IgD-negative memory B cell (primary cell): ENCODE results near the gene SBNO2. TPM values are rescaled to one million over a fixed set of nuclear protein-coding genes. Genes with fewer than 3 reads are reported as not detected.

ENCODE experiments used
- H3K27ac Mint-ChIP-seq, 3 donors: one replicate each; pipeline ENCODE4 v1.8.0; 2020 to 2022; ENCODE audit warnings: mild to moderate bottlenecking in 3 of 3, mixed read lengths in 3 of 3, moderate library complexity in 1 of 3
- H3K27me3 Mint-ChIP-seq: one replicate; pipeline ENCODE4 v1.8.0; 2021; ENCODE audit warnings: mixed read lengths
- H3K36me3 Mint-ChIP-seq: one replicate; pipeline ENCODE4 v1.8.0; 2020; ENCODE audit warnings: mild to moderate bottlenecking, mixed read lengths
- H3K4me1 Mint-ChIP-seq, 3 donors: one replicate each; pipeline ENCODE4 v1.8.0; 2020 to 2022; ENCODE audit warnings: mixed read lengths in 3 of 3, mild to moderate bottlenecking in 1 of 3
- H3K4me3 Mint-ChIP-seq, 4 donors: one replicate each; pipeline ENCODE4 v1.8.0; 2020 to 2022; ENCODE audit warnings: mild to moderate bottlenecking in 4 of 4, mixed read lengths in 4 of 4, moderate library complexity in 3 of 4
- H3K9me3 Mint-ChIP-seq, 3 donors: one replicate each; pipeline ENCODE4 v1.8.0; 2020 to 2021; ENCODE audit warnings: mixed read lengths in 3 of 3, mild to moderate bottlenecking in 1 of 3
- polyA plus RNA-seq: library from polyadenylated mRNA; unstranded; fragments of 300-500 nt; fragmentation: Illumina TruSeq; gene quantifications from one replicate; pipeline ENCODE4 v1.2.3, GENCODE V29; 2021

SBNO2 gene
- polyA plus RNA-seq, 1 donor from 2014 or later, result 2.1 TPM

DNA sequence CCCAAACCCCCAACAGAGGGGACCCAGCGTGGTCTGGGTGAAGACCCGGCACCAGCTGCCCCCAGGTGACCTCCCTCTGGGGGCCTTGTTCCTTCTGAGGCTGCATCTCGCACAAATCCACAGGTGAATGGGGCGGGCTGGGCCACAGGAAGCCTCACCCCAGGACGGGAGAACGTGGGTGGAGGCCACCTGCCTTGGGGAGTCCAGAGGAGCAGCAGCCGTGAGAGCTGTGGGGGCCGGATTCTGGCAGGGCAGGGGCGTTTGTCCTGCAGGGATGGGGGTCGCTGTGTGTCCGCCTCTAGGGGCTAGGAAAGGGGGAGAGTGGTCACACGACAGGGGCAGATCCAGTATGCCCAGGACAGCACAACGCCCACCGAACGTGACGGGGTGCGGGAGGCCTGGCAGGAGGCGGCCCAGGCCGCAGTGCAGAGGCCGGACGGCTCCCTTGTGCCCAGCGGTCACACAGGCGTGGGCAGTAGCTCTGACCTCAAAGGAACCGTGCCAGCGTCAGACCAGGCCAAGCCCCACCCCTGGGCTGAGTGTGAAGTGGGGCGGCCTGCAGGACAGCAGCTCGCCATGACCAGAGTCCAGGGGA lies 85.6 kb downstream of the SBNO2 start:
- Mint-ChIP-seq H3K27ac (peak overlapping the region; percentile 22 to 96 (median 93)), H3K27me3 (no peaks in the 10 kb centered on the region), H3K4me1 (peaks cover 18 to 21% (median 20%) of the 10 kb centered on the region in 3 donors), H3K9me3 (no peaks in the 10 kb centered on the region), H3K4me3 (peak overlapping the region in 1 of 4 donors; percentile 84), H3K36me3 (no peaks in the 10 kb centered on the region)

DNA sequence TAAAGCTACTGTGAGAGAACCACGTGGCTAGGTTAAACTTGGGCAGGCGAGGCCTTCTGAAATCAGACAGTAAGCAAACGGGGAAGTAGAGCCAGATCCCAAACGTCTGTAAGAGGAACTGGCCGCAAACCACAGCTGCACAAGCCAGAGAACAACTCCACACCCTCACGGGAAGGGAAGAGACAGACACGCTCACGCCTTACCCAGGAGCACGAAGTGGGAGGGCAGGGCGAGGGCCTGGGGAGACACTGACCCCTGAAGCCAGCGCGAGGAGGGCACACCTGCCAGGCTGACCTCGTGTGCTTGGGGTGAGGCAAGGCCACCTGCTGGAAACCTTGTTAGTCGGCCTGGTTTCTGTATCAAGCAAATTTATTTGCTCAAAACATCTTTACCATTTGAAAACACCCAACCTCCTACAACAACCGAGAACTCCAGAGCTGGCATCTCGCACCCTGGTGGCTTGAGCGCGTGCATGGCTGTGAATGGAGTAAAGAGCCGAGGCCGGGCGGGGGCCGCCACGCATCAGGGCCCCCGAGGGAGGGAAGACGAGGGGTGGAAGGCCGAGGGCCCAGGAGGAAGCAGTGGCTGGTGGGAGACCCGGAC lies 86.2 kb downstream of the SBNO2 start:
- no peaks in the 10 kb centered on the region for H3K27me3 Mint-ChIP-seq
- peak overlapping the region; percentile 72 to 84 (median 77) for H3K4me3 Mint-ChIP-seq
- H3K27ac Mint-ChIP-seq, result peak overlapping the region; percentile 89 to 96 (median 93)
- no peaks in the 10 kb centered on the region for H3K9me3 Mint-ChIP-seq
- peaks cover 18 to 20% (median 19%) of the 10 kb centered on the region in 3 donors for H3K4me1 Mint-ChIP-seq
- H3K36me3 Mint-ChIP-seq, result no peaks in the 10 kb centered on the region

DNA sequence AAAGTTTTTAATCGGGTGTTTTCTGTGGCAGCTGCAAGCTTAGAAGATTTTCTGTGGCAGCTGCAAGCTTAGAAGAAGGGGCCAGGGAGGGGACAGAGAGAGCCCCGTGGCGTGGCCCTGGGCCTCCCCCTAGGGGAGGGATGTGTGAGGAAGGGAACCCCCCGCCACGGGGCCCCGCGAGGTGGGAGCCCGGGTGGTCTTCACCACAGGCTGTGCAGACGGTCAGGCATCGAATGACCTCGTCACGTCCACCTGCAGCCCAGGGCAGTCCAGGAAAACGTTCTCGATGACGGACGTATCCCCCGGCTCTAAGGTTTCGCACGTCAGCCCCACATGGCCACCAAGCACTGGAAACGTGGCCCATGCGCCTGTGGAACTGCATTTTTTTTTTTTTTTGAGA lies 87.5 kb downstream of the SBNO2 start:
- Mint-ChIP-seq H3K4me1 (peaks cover 18 to 23% (median 19%) of the 10 kb centered on the region in 3 donors), H3K9me3 (no peaks in the 10 kb centered on the region), H3K27ac (peak overlapping the region in 1 of 3 donors; percentile 93), H3K4me3 (peak overlapping the region in 1 of 4 donors; percentile 12), H3K27me3 (no peaks in the 10 kb centered on the region), H3K36me3 (no peaks in the 10 kb centered on the region)

DNA sequence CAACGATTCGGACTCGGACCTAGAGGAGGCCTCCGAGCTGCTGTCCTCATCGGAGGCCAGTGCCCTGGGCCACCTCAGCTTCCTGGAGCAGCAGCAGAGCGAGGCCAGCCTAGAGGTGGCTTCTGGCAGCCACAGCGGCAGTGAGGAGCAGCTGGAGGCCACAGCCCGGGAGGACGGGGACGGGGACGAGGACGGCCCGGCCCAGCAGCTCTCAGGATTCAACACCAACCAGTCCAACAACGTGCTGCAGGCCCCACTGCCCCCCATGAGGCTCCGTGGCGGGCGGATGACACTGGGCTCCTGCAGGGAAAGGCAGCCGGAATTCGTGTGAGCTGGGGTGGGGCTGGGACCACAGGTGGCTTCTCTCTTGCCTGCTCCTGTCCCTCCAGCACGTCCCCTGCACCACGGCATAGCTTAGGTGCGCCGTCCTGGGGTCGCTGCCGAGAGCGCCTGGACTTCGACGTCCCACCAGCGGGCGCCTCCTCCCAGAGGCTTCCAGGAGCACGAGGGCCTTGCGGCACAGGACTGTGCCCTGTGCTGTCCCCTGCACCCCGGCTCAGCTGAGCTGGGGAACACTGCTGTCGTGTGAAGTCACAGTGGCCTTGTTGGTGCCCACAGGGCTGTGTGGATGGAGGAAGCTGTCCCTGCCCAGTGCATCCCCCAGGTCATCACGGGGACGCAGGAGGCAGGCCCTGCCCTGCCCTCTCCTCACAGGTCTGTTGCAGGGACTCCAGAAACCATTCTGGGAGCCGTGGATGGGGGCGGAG lies 88.2 kb downstream of the SBNO2 start:
- peaks cover 18 to 27% (median 19%) of the 10 kb centered on the region in 3 donors for H3K4me1 Mint-ChIP-seq
- H3K9me3 Mint-ChIP-seq, result no peaks in the 10 kb centered on the region
- H3K27ac Mint-ChIP-seq, result peak overlapping the region; percentile 35 to 97 (median 53)
- H3K4me3 Mint-ChIP-seq, result peak overlapping the region in 2 of 4 donors; percentile 32 to 81
- no peaks in the 10 kb centered on the region for H3K27me3 Mint-ChIP-seq
- no peaks in the 10 kb centered on the region for H3K36me3 Mint-ChIP-seq

DNA sequence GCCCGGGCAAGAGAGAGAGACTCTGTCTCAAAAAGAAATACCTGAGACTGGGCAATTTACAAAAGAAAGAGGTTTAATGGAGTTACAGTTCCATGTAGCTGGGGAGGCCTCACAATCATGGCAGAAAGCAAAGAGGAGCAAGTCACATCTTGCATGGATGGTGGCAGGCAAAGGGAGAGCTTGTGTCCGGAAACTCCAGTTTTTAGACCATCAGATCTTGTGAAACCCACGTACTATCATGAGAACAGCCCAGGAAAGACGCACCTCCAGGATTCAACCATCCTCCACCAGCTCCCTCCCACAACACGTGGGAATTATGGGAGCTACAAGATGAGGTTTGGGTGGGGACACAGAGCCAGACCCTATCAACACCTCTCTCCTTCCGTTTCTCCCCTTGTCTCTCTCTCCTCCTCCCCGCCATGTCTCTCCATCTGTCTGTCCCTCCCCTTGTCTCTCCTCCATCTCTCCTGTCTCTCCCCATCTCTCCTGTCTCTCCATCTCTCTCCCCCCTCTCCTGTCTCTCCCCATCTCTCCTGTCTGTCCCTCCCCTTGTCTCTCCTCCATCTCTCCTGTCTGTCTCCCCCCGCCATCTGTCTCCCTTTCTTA lies 88.9 kb downstream of the SBNO2 start:
- Mint-ChIP-seq H3K9me3 (no peaks in the 10 kb centered on the region), H3K36me3 (no peaks in the 10 kb centered on the region), H3K27me3 (no peaks in the 10 kb centered on the region), H3K4me1 (peaks cover 18 to 28% (median 19%) of the 10 kb centered on the region in 3 donors), H3K27ac (peak overlapping the region in 2 of 3 donors; percentile 86 to 97), H3K4me3 (peak overlapping the region in 3 of 4 donors; percentile 43 to 81 (median 73))

DNA sequence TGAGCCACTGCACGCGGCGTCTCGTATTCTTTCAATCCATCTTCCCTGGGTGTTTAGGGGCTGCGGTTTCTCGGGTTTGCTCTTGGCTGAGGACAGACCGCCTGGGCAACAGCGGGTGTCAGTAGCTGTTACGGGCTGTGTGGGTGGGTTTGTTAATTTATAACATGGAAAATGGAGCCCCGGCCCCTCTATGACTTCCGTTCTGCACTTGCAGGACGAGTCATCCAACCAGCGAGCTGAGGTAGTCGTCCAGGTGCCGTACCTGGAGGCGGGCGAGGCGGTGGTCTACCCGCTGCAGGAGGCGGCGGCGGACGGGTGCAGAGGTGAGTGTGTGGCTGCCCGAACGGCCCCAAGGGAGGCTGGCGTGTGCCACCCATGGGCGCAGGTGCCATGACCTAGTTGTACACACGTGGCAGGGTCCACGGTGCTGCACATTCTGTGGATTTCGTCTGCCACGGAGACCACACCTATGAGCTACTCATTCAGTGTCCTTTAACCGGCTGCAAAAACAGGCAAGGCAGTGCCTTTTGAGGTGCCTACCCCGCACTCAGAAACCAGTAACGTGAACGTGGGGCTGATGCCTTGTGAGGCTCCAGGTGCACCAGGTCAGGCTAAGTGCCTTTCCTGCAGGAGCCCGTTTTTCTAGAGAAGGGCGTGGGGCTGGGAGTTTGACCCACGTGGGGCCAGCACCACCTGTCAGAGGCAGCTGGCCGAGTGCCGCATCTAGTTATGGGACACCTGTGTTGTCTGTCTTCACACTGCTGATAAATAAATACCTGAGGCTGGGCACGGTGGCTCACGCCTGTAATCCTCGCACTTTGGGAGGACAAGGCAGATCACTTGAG lies 89.8 kb downstream of the SBNO2 start:
- Mint-ChIP-seq H3K27ac (peak overlapping the region; percentile 31 to 97 (median 86)), H3K4me1 (peaks cover 18 to 28% (median 19%) of the 10 kb centered on the region in 3 donors), H3K4me3 (peak overlapping the region in 2 of 4 donors; percentile 77 to 81), H3K9me3 (no peaks in the 10 kb centered on the region), H3K36me3 (no peaks in the 10 kb centered on the region), H3K27me3 (no peaks in the 10 kb centered on the region)

DNA sequence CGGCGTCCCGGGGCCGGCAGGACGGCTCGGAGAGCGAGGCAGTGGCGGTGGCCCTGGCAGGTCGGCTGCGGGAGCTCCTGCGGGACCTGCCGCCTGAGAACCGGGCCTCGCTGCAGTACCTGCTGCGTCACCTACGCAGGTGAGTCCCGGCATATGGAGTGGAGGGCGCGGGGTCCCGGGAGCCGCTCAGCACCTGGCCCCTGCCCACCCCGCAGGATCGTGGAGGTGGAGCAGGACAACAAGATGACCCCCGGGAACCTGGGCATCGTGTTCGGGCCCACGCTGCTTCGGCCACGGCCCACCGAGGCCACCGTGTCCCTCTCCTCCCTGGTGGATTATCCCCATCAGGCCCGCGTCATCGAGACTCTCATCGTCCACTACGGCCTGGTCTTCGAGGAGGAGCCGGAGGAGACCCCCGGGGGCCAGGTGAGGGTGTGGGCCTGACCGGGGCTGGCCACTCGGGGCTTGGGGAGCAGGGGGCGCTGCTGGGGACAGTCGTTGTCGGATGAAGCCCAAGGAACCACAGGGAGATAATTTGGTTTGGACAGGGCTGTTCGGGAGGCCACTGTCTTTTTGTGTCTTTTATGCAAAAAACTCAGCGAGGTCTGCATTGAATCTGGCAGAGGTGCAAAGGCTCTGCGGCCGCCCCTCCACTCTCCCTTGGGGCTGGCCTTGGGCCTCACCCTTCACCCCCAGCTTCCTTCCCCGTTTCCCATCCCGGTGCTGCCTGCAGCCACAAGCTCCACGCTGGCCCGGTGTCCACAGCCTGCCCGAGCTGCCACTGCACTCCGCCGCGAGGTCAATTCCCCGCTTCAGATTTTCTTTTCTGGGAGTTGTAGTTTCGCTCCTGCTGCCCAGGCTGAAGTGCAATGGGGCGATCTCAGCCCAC lies 90.9 kb downstream of the SBNO2 start:
- H3K27ac Mint-ChIP-seq, result peak overlapping the region; percentile 31 to 97 (median 86)
- H3K27me3 Mint-ChIP-seq, result no peaks in the 10 kb centered on the region
- H3K4me1 Mint-ChIP-seq, result peaks cover 14 to 26% (median 18%) of the 10 kb centered on the region in 3 donors
- H3K9me3 Mint-ChIP-seq, result no peaks in the 10 kb centered on the region
- H3K4me3 Mint-ChIP-seq, result peak overlapping the region in 3 of 4 donors; percentile 21 to 81 (median 77)
- H3K36me3 Mint-ChIP-seq, result no peaks in the 10 kb centered on the region

DNA sequence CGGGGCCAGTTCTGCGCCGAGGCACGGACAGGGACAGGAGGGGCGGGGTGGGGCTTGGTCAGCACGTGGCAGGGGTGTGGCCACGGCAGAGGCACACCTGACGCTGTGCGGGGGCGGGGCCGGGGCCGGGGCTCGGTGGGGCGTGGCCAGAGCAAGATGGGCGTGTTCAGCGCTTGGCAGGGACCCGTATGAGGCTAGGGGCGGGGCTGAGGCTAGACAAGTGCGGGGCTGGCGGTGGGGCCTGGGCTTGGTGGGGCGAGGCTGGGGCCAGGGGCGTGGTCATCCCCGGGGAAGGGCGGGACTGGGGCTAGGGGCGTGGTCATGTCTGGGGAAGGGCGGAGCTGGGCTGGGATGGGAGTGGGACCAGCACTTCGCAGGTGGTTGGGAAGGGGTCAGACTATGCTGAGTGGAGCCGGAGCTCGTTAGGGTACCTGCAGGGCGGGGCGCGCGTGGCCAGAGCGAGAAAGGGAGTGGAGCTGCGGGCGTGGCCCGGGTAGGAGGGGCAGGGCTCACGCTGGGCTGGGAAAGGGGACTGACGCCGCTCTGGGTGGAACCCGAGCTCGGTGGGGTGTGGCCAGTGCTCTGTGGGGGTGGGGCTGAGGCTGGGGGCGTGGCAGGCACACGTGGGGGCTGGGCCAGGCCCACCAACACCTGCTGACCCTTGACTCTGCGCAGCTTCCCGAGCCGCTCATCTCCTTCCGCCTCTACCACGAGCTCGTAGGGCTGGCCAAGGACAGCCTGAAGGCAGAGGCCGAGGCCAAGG lies 91.7 kb downstream of the SBNO2 start:
- Mint-ChIP-seq H3K4me3 (peak overlapping the region in 3 of 4 donors; percentile 41 to 77 (median 54)), H3K4me1 (peaks cover 8 to 19% (median 11%) of the 10 kb centered on the region in 3 donors), H3K27me3 (no peaks in the 10 kb centered on the region), H3K36me3 (no peaks in the 10 kb centered on the region), H3K9me3 (no peaks in the 10 kb centered on the region), H3K27ac (peak overlapping the region; percentile 67 to 94 (median 81))

DNA sequence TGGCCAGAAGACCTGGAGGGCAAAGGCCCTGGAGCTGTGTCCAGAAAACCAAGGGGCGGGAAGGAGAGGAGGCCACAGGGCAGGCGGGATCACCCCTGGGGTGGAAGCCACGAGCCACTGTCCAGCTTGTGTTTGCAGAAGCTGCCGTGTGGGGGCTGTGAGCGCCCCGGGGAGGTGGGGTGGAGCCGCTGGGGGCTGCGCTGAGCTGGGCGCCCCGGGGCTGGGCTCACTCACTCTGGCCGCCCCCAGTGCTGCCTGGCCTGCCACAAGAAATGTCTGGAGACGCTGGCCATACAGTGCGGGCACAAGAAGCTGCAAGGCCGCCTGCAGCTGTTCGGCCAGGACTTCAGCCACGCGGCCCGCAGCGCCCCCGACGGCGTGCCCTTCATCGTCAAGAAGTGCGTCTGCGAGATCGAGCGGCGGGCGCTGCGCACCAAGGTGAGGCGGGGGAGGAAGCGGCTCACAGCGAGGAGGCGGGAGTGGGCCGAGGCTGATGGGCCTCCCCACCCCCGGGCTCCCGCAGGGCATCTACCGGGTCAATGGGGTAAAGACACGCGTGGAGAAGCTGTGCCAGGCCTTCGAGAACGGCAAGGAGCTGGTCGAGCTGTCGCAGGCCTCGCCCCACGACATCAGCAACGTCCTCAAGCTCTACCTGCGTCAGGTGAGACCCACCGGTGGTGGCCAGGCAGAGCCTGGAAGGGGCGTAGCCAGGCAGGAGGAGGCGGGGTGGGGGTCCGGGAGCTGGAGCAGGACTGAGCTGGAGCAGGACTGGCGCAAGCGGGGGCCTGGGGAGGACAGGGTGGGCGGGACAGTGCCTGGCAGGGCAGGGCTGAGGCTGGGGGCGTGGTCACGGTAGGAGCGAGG lies 92.5 kb downstream of the SBNO2 start:
- H3K9me3 Mint-ChIP-seq, result no peaks in the 10 kb centered on the region
- H3K27ac Mint-ChIP-seq, result peak overlapping the region; percentile 67 to 94 (median 81)
- H3K4me3 Mint-ChIP-seq, result peak overlapping the region in 3 of 4 donors; percentile 41 to 77 (median 54)
- peaks cover 12 to 25% (median 18%) of the 10 kb centered on the region in 3 donors for H3K4me1 Mint-ChIP-seq
- H3K27me3 Mint-ChIP-seq, result no peaks in the 10 kb centered on the region
- H3K36me3 Mint-ChIP-seq, result peaks cover 4% of the 10 kb centered on the region

DNA sequence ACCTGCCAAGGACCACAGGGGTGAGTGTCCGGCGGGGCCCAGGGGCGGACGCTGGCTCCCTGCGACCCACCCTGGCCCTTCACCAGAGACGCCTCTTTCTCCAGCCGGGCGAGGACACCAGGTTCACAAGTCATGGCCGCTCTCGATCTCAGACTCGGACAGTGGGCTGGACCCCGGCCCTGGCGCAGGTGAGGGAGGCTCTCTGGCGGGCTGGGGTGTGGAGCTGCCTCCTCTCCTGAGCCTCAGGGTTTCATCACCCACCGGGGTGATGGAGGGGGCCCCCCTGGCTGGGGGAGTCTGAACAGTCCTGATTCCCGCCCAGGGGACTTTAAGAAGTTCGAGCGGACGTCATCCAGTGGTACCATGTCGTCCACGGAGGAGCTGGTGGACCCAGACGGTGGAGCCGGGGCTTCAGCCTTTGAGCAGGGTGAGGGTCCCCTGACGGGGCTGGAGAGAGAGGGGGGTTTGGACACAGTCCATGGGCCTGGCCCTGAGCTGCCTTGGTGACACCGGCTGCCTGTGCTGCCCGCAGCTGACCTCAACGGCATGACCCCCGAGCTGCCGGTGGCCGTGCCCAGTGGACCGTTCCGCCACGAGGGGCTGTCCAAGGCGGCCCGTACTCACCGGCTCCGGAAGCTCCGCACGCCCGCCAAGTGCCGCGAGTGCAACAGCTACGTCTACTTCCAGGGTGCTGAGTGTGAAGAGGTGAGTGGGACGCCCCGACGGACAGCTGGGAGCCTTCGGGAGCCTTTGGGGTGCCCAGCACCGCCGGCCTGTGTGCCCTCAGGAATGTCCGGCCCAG lies 93.5 kb downstream of the SBNO2 start:
- Mint-ChIP-seq H3K9me3 (no peaks in the 10 kb centered on the region), H3K4me1 (peaks cover 20 to 31% (median 24%) of the 10 kb centered on the region in 3 donors), H3K27me3 (no peaks in the 10 kb centered on the region), H3K36me3 (peaks cover 4% of the 10 kb centered on the region), H3K4me3 (no peak overlapping the region), H3K27ac (peak overlapping the region in 1 of 3 donors; percentile 94)

DNA sequence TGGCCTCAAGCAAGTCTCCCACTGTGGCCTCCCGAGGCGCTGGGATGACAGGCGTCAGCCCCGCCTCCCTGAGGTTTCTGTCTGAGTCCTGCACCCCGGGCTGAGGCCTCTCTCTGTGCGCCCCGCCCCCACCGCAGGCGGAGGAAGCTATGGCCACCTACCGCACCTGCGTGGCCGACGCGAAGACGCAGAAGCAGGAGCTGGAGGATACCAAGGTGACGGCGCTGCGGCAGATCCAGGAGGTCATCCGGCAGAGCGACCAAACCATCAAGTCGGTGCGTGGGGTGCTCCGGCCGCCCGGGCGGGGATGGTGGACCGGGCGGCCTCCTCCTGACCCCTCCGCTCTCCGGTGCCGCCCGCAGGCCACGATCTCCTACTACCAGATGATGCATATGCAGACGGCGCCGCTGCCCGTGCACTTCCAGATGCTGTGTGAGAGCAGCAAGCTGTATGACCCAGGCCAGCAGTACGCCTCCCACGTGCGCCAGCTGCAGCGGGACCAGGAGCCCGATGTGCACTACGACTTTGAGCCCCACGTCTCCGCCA lies 94.4 kb downstream of the SBNO2 start:
- Mint-ChIP-seq H3K9me3 (no peaks in the 10 kb centered on the region), H3K4me1 (peaks cover 18 to 25% (median 20%) of the 10 kb centered on the region in 3 donors), H3K36me3 (peaks cover 4% of the 10 kb centered on the region), H3K27ac (peak overlapping the region in 2 of 3 donors; percentile 27 to 94), H3K27me3 (no peaks in the 10 kb centered on the region), H3K4me3 (peak overlapping the region in 2 of 4 donors; percentile 35 to 51)
